GM19239 (cell line): ENCODE measurements around the gene SEMA6D.
A peak's percentile ranks its signal among the peaks of the same experiment; 100 is the strongest.

Experiments used
- DNase-seq: peaks from one replicate; pipeline ENCODE4 v3.0.0; 2011; ENCODE audit warnings: low spot score; ENCODE audit not compliant: insufficient read length
- FAIRE-seq: peaks from 2 replicates; lab custom pipeline; 2011; peaks lifted over from hg19 to GRCh38; lab: Jason Lieb, UNC

SEMA6D gene

GRCh38 chr15:47778263-47778770 is 61.0 kb downstream of the SEMA6D start:
- DNase-seq (no peak), FAIRE-seq (no peak)

- no peak for DNase-seq
- FAIRE-seq = no peak
Measured at GRCh38 chr15:47780971-47781370, 63.7 kb downstream of the SEMA6D start.

GRCh38 chr15:47781527-47781926 is 64.2 kb downstream of the SEMA6D start:
- no peak for FAIRE-seq
- no peak for DNase-seq

GRCh38 chr15:47784820-47785219 is 67.5 kb downstream of the SEMA6D start:
- DNase-seq = no peak
- no peak for FAIRE-seq

- DNase-seq (no peak), FAIRE-seq (no peak)
Measured at GRCh38 chr15:47786371-47786770, 69.1 kb downstream of the SEMA6D start.

GRCh38 chr15:47787875-47788274 is 70.6 kb downstream of the SEMA6D start:
- DNase-seq = no peak
- FAIRE-seq = no peak

- DNase-seq (no peak), FAIRE-seq (no peak)
Measured at GRCh38 chr15:47788685-47789084, 71.4 kb downstream of the SEMA6D start.

GRCh38 chr15:47791161-47791560 is 73.9 kb downstream of the SEMA6D start:
- no peak for FAIRE-seq

GRCh38 chr15:47792231-47792630 is 74.9 kb downstream of the SEMA6D start:
- FAIRE-seq (no peak), DNase-seq (no peak)

More at GRCh38 chr15:47791161-47791560, 73.9 kb downstream of the SEMA6D start:
- no peak for DNase-seq

- FAIRE-seq (no peak), DNase-seq (no peak)
Measured at GRCh38 chr15:47794252-47794914, 77.1 kb downstream of the SEMA6D start.

- FAIRE-seq = no peak
- no peak for DNase-seq
Measured at GRCh38 chr15:47795864-47796263, 78.6 kb downstream of the SEMA6D start.

GRCh38 chr15:47796339-47796738 is 79.0 kb downstream of the SEMA6D start:
- FAIRE-seq = no peak
- DNase-seq = no peak

GRCh38 chr15:47796830-47797229 is 79.5 kb downstream of the SEMA6D start:
- FAIRE-seq (no peak), DNase-seq (no peak)

- no peak for FAIRE-seq
- no peak for DNase-seq
Measured at GRCh38 chr15:47801522-47801921, 84.2 kb downstream of the SEMA6D start.

- DNase-seq = no peak
- FAIRE-seq = no peak
Measured at GRCh38 chr15:47802216-47802615, 84.9 kb downstream of the SEMA6D start.

- FAIRE-seq (no peak), DNase-seq (no peak)
Measured at GRCh38 chr15:47803767-47804166, 86.5 kb downstream of the SEMA6D start.

- FAIRE-seq = no peak
- no peak for DNase-seq
Measured at GRCh38 chr15:47804733-47805132, 87.4 kb downstream of the SEMA6D start.

GRCh38 chr15:47806008-47806407 is 88.7 kb downstream of the SEMA6D start:
- DNase-seq = no peak
- no peak for FAIRE-seq

GRCh38 chr15:47811172-47811571 is 93.9 kb downstream of the SEMA6D start:
- DNase-seq (no peak), FAIRE-seq (no peak)

- FAIRE-seq (peak; percentile 91), DNase-seq (peak; percentile 35)
Measured at GRCh38 chr15:47812470-47812999, 95.2 kb downstream of the SEMA6D start.

- peak; percentile 89 for FAIRE-seq
Measured at GRCh38 chr15:47813748-47814384, 96.6 kb downstream of the SEMA6D start.

More at GRCh38 chr15:47813748-47814384, 96.6 kb downstream of the SEMA6D start:
- DNase-seq = peak; percentile 23
